Progenitor cell of endocrine pancreas (in vitro differentiated cells): ENCODE results near the gene NT5C. TPM values are rescaled to one million over a fixed set of nuclear protein-coding genes. Genes with fewer than 3 reads are reported as not detected.
"Not testable (repeated sequence)": the region's sequence is repeated elsewhere in the genome, so short reads cannot be mapped to it uniquely, and the experiment has no call there.

ENCODE experiments used
- DNase-seq: peaks from one replicate; pipeline ENCODE4 v3.0.0; 2021; ENCODE audit warnings: low spot score; ENCODE audit not compliant: unreplicated experiment
- H3K27ac Mint-ChIP-seq: 2 replicates; pipeline ENCODE4 v1.8.0; 2021; ENCODE audit warnings: mild to moderate bottlenecking, moderate library complexity, mixed read lengths
- H3K27me3 Mint-ChIP-seq: 2 replicates; pipeline ENCODE4 v1.8.0; 2021; ENCODE audit warnings: mixed read lengths
- H3K36me3 Mint-ChIP-seq: 2 replicates; pipeline ENCODE4 v1.8.0; 2022; ENCODE audit warnings: mixed read lengths; ENCODE audit not compliant: insufficient read depth
- H3K4me1 Mint-ChIP-seq: 2 replicates; pipeline ENCODE4 v1.8.0; 2021; ENCODE audit warnings: low read depth, mixed read lengths
- H3K4me3 Mint-ChIP-seq: 2 replicates; pipeline ENCODE4 v1.8.0; 2021; ENCODE audit warnings: low read depth, mild to moderate bottlenecking, moderate library complexity, mixed read lengths
- H3K9me3 Mint-ChIP-seq: 2 replicates; pipeline ENCODE4 v1.8.0; 2021; ENCODE audit warnings: low read depth, mixed read lengths
- CTCF ChIP-seq: fragments of 200-600 bp; sonication (generic); IDR thresholded peaks from one replicate; pipeline ENCODE4 v1.5.0; 2021; ENCODE audit warnings: antibody characterized with exemption, mild to moderate bottlenecking; ENCODE audit not compliant: unreplicated experiment
- total RNA-seq: library from RNA; stranded (reverse); gene quantifications from 2 replicates; pipeline ENCODE4 v1.2.1, GENCODE V29; 2021

Gene NT5C
- total RNA-seq, 1 donor from 2014 or later: 58.8 TPM

- TF ChIP-seq CTCF: no peak
- Mint-ChIP-seq H3K27ac (peak overlapping the region; percentile 49), H3K4me1 (no peaks in the 10 kb centered on the region), H3K36me3 (peaks cover 24% of the 10 kb centered on the region), H3K9me3 (no peaks in the 10 kb centered on the region), H3K27me3 (no peaks in the 10 kb centered on the region), H3K4me3 (no peak overlapping the region)
- DNase-seq: no peak
Measured at GRCh38 chr17:75173526-75173925, 42.0 kb upstream of the NT5C start.

GRCh38 chr17:75168998-75169397, 37.5 kb upstream of the NT5C start:
- H3K36me3 Mint-ChIP-seq: peaks cover 22% of the 10 kb centered on the region
- H3K4me1 Mint-ChIP-seq: no peaks in the 10 kb centered on the region
- H3K27ac Mint-ChIP-seq: no peak overlapping the region
- H3K27me3 Mint-ChIP-seq: no peaks in the 10 kb centered on the region
- H3K4me3 Mint-ChIP-seq: no peak overlapping the region
- H3K9me3 Mint-ChIP-seq: no peaks in the 10 kb centered on the region
- DNase-seq: no peak
- TF ChIP-seq CTCF: no peak

- not testable (repeated sequence) for H3K27me3 Mint-ChIP-seq, H3K9me3 Mint-ChIP-seq, DNase-seq, H3K4me1 Mint-ChIP-seq, H3K4me3 Mint-ChIP-seq, H3K27ac Mint-ChIP-seq
- H3K36me3 Mint-ChIP-seq: peaks cover 12% of the 10 kb centered on the region
Measured at GRCh38 chr17:75164606-75165005, 33.1 kb upstream of the NT5C start.

- Mint-ChIP-seq H3K36me3 (peaks cover 12% of the 10 kb centered on the region), H3K4me3 (no peak overlapping the region), H3K9me3 (no peaks in the 10 kb centered on the region), H3K27ac (no peak overlapping the region), H3K4me1 (no peaks in the 10 kb centered on the region), H3K27me3 (no peaks in the 10 kb centered on the region)
- DNase-seq: no peak
- TF ChIP-seq CTCF: no peak
Measured at GRCh38 chr17:75163074-75163473, 31.5 kb upstream of the NT5C start.

- no peaks in the 10 kb centered on the region for H3K9me3 Mint-ChIP-seq
- DNase-seq: no peak
- H3K27ac Mint-ChIP-seq: no peak overlapping the region
- no peak overlapping the region for H3K4me3 Mint-ChIP-seq
- H3K4me1 Mint-ChIP-seq: no peaks in the 10 kb centered on the region
- H3K36me3 Mint-ChIP-seq: peaks cover 6% of the 10 kb centered on the region
- no peaks in the 10 kb centered on the region for H3K27me3 Mint-ChIP-seq
- TF ChIP-seq CTCF: no peak
Measured at GRCh38 chr17:75160211-75160610, 28.7 kb upstream of the NT5C start.

- DNase-seq: no peak
- TF ChIP-seq CTCF: no peak
- Mint-ChIP-seq H3K36me3 (peaks cover 6% of the 10 kb centered on the region), H3K9me3 (no peaks in the 10 kb centered on the region), H3K4me1 (peaks cover 4% of the 10 kb centered on the region), H3K27ac (no peak overlapping the region), H3K27me3 (no peaks in the 10 kb centered on the region), H3K4me3 (no peak overlapping the region)
Measured at GRCh38 chr17:75159196-75160031, 27.9 kb upstream of the NT5C start.

- not testable (repeated sequence) for H3K4me3 Mint-ChIP-seq, H3K4me1 Mint-ChIP-seq, H3K27me3 Mint-ChIP-seq, H3K9me3 Mint-ChIP-seq, H3K36me3 Mint-ChIP-seq, DNase-seq, H3K27ac Mint-ChIP-seq
Measured at GRCh38 chr17:75158480-75158879, 26.9 kb upstream of the NT5C start.
